ENCODE data around the gene KCTD7.
"Not testable (repeated sequence)": the region's sequence is repeated elsewhere in the genome, so short reads cannot be mapped to it uniquely, and the experiment has no call there.

DNA sequence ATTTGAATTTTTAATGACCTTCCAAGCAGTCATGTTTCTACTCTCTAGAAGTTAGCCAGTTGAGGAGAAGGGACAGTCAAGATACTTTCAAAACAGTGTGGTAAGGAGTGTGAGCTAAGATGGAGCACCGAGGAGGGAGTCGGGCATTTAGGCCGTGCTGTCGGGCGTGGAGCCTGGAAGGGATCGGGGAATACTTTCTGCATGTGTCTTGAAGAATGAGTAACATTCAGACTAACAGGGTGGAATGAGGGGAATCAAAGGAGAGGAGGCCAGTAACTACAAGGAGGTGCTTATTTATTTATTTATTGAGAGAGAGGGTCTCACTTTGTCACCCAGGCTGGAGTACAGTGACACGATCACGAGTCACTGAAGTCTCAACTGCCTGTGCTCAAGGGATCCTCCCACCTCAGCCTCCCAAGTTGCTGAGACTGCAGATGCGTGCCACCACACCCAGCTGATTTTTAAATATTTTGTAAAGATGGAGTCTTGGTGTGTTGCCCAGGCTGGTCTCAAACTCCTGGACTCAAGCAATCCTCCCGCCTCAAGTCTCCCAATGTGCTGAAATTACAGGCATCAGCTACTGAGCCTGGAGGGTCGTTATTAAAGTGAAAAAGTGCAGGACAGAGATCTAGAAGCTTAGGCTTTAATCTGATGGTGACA is 27.3 kb downstream of the KCTD7 start:
- TF ChIP-seq, protein P1, sequence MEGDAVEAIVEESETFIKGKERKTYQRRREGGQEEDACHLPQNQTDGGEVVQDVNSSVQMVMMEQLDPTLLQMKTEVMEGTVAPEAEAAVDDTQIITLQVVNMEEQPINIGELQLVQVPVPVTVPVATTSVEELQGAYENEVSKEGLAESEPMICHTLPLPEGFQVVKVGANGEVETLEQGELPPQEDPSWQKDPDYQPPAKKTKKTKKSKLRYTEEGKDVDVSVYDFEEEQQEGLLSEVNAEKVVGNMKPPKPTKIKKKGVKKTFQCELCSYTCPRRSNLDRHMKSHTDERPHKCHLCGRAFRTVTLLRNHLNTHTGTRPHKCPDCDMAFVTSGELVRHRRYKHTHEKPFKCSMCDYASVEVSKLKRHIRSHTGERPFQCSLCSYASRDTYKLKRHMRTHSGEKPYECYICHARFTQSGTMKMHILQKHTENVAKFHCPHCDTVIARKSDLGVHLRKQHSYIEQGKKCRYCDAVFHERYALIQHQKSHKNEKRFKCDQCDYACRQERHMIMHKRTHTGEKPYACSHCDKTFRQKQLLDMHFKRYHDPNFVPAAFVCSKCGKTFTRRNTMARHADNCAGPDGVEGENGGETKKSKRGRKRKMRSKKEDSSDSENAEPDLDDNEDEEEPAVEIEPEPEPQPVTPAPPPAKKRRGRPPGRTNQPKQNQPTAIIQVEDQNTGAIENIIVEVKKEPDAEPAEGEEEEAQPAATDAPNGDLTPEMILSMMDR (IDR thresholded peaks at IDR 0.05; ENCODE audit: low read depth, low read length) = not testable (repeated sequence)
- not testable (repeated sequence) for TF ChIP-seq EZH2phosphoT487 (IDR thresholded peaks at IDR 0.05; ENCODE audit: low read depth)

All from OCI-LY3 (cell line).